Bronchial epithelial cell (primary cell): ENCODE measurements around the gene TTLL8. TPM values are rescaled to one million over a fixed set of nuclear protein-coding genes. Genes with fewer than 3 reads are reported as not detected.
A peak's percentile ranks its signal among the peaks of the same experiment; 100 is the strongest.

Experiments used
- DNase-seq: peaks from one replicate; pipeline ENCODE4 v3.0.0-alpha.2; 2010; ENCODE audit warnings: low read depth
- FAIRE-seq: peaks from 2 replicates; lab custom pipeline; 2011; peaks lifted over from hg19 to GRCh38; lab: Jason Lieb, UNC
- H3K27me3 ChIP-seq: 2 replicates; pipeline ENCODE4 v1.5.1; 2011; ENCODE audit warnings: low read length; ENCODE audit not compliant: control insufficient read depth, insufficient read depth
- H3K36me3 ChIP-seq: 2 replicates; pipeline ENCODE4 v1.5.1; 2011; ENCODE audit warnings: low read length; ENCODE audit not compliant: control insufficient read depth, insufficient read depth
- H3K4me3 ChIP-seq: 2 replicates; pipeline ENCODE4 v1.5.1; 2011; ENCODE audit warnings: mild to moderate bottlenecking, low read depth, low read length, control low read depth
- total RNA-seq: library from RNA; depleted of rRNA; stranded (reverse); fragments of >200 nt; gene quantifications from 2 replicates; pipeline ENCODE4 v1.2.1, GENCODE V29; 2014
- TF ChIP-seq, protein P1 (sequence below): IDR thresholded peaks from 2 replicates; pipeline ENCODE4 v1.5.1; 2011; ENCODE audit warnings: mild to moderate bottlenecking, moderate library complexity, low read length, control low read depth, inconsistent platforms; ENCODE audit not compliant: insufficient read depth, severe bottlenecking

The TTLL8 gene
- total RNA-seq, 1 donor from 2014 or later = not detected

DNA sequence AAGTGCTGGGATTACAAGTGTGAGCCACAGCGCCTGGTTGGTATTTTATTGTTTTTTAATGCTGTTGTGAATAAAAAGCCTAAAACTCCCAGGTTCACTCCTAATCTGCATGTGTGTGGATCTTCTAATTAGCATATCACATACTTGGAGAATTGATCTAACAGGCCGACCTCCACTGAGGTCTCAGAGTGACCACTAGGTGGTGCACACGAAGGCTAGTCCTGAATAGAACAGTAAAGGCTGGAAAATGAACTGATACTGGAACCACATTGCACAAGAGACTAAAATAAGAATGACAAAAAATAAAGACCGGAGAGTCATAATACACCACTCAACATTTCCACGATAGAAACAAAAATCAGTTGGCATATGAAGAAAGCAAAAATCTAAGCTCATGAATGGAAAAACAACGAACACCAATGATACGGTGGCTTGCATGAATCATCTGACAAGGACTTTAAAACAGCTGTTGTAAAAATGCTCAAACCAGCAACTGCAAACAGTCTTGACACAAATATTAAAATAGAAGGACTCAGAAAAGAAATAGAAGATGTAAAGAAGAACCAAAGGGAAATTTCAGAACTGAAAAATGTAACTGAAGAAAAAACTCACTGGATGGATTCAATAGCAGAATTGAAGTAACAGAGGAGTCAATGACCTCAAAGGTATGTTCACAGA lies 78.4 kb downstream of the TTLL8 start:
- DNase-seq (peak; percentile 38), FAIRE-seq (no peak)
- Histone ChIP-seq H3K27me3 (peaks cover 7% of the 10 kb centered on the region), H3K4me3 (no peak overlapping the region), H3K36me3 (no peaks in the 10 kb centered on the region)
- TF ChIP-seq, protein P1, sequence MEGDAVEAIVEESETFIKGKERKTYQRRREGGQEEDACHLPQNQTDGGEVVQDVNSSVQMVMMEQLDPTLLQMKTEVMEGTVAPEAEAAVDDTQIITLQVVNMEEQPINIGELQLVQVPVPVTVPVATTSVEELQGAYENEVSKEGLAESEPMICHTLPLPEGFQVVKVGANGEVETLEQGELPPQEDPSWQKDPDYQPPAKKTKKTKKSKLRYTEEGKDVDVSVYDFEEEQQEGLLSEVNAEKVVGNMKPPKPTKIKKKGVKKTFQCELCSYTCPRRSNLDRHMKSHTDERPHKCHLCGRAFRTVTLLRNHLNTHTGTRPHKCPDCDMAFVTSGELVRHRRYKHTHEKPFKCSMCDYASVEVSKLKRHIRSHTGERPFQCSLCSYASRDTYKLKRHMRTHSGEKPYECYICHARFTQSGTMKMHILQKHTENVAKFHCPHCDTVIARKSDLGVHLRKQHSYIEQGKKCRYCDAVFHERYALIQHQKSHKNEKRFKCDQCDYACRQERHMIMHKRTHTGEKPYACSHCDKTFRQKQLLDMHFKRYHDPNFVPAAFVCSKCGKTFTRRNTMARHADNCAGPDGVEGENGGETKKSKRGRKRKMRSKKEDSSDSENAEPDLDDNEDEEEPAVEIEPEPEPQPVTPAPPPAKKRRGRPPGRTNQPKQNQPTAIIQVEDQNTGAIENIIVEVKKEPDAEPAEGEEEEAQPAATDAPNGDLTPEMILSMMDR = peak; percentile 46

DNA sequence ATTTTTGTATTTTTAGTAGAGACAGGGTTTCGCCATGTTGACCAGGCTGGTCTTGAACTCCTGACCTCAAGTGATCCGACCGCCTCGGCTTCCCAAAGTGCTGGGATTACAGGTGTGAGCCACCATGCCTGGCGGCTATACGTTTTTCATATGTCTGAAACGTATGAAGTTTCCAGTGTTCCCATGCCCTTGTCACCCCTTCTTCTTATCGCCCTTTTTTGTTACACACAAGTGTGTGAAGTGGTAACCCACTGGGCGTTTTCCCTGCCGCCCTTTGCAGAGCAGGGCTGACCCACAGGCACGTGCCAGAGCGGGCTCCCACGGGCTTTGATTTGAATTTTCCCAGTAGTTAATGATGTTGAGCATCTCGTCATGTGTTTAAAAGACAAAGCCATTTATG lies 80.5 kb downstream of the TTLL8 start:
- TF ChIP-seq, protein P1 = no peak
- Histone ChIP-seq H3K4me3 (no peak overlapping the region), H3K36me3 (no peaks in the 10 kb centered on the region), H3K27me3 (no peaks in the 10 kb centered on the region)
- FAIRE-seq = no peak
- no peak for DNase-seq

DNA sequence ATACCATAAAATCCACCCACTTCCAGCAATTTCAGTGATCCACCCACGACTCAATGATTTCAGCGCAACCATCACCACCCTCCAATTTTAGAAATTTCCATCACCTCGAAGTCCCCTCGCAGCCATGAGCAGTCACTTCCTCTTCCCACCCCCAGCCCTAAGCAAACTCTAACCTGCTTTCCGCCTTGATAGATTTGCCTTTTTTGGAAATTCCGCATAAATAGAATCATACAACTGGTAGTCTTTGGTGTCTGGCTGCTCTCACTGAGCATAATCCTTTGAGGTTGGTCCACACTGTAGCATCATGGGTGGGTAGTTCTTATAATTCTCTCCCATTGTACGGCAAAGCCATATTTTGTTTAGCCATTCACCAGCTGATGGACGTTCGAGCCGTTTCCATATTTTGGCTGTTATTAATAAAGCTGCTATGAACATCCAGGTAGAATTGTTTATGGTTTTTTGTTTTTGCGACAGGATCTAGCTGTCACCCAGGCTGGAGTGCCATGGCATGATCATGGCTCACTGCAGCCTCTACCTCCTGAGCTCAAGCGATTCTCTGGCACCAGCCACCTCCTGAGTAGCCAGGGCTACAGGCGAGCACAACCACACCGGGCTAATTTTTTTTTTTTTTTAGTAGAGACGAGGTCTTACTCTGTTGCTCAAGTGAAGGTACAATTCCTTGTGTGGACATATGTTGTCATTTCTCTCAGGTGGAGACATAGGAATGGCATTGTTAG lies 81.5 kb downstream of the TTLL8 start:
- Histone ChIP-seq H3K4me3 (no peak overlapping the region), H3K36me3 (no peaks in the 10 kb centered on the region), H3K27me3 (no peaks in the 10 kb centered on the region)
- DNase-seq (no peak), FAIRE-seq (no peak)
- TF ChIP-seq, protein P1 = no peak

DNA sequence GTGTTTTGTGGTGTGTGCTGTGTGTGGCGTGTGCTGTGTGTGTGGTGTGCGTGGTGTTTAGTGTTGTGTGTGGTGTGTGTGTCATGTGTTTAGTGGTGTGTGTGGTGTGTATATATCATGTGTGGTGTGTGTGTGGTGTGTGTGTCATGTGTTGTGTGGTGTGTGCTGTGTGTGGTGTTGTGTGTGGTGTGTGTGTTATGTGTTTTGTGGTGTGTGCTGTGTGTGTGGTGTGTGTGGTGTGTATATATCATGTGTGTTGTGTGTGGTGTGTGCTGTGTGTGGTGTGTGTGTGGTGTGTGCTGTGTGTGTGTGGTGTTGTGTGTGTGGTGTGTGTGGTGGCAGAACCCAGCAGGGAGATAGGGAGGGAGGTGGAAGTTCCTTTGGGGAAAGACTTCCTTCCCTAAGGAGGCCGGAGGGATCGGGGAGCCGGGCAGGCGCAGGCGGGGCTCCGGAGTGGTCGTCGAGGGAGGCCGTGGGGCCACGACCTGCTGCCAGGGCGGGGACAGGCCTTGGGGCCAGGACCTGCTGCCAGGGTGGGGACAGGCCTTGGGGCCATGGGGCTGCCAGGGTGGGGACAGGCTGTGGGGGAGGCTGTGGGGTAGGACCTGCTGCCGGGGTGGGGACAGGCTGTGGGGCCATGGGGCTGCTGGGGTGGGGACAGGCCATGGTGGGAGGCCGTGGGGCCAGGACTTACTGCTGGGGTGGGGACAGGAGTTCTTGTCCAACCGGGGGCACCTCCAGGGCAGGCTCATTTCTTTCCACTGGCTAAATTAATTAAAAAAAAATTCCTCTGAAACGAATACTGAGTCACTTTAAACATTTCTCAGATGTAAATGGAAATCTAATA lies 82.3 kb downstream of the TTLL8 start:
- TF ChIP-seq, protein P1 = no peak
- FAIRE-seq = no peak
- Histone ChIP-seq H3K27me3 (no peaks in the 10 kb centered on the region), H3K36me3 (no peaks in the 10 kb centered on the region), H3K4me3 (no peak overlapping the region)
- no peak for DNase-seq

DNA sequence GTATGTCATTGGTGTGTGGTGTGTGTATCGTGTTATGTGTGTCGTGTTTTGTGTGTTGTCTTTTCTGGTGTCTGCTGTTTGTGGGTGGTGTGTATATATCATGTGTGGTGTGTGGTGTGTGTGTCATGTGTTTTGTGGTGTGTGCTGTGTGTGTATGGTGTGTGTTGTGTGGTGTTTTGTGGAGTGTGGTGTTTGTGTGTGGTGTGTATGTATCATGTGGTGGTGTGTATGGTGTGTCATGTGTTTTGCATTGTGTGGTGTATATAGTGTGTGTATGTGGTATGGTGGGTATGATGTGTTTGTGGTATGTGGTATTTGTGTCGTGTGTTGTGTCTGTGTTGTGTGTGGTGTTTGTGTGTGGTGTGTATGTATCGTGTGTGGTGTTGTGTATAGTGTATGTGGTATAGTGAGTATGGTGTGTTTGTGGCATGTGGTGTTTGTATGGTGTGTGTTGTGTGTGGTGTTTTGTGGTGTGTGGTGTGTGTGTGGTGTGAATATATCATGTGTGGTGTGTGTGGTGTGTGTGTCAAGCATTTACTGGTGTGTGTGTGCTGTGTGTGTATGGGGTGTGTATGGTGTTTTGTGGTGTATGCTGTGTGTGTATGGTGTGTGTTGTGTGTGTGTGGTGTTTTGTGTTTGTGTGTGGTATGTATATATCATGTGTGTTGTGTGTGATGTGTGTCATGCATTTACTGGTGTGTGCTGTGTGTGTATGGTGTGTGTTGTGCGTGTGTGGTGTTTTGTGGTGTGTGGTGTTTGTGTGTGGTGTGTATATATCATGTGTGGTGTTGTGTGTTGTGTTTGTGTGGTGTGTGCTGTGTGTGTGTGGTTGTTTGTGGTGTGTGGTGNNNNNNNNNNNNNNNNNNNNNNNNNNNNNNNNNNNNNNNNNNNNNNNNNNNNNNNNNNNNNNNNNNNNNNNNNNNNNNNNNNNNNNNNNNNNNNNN lies 84.8 kb downstream of the TTLL8 start:
- TF ChIP-seq, protein P1 = no peak
- FAIRE-seq (no peak), DNase-seq (no peak)
- Histone ChIP-seq H3K4me3 (no peak overlapping the region), H3K36me3 (no peaks in the 10 kb centered on the region), H3K27me3 (no peaks in the 10 kb centered on the region)
